HS-27A (cell line): ENCODE measurements around the gene ZCCHC18.
"Not testable (repeated sequence)": the region's sequence is repeated elsewhere in the genome, so short reads cannot be mapped to it uniquely, and the experiment has no call there.

Experiments
- DNase-seq: peaks from one replicate; pipeline ENCODE4 v3.0.0-alpha.2; 2012; ENCODE audit warnings: low read depth, missing footprints

Gene ZCCHC18

GRCh38 chrX:104112326-104112951, at the start of gene ZCCHC18:
Gene ZCCHC18, plus strand, starts transcription at chrX:104112523. Its CDS starts 1,589 bp downstream, at chrX:104114112.
- DNase-seq = peak; percentile 31

- not testable (repeated sequence) for DNase-seq
These were observed 49.7 kb upstream of the ZCCHC18 start for GRCh38 chrX:104062636-104063035.

GRCh38 chrX:104075778-104076445, 36.4 kb upstream of the ZCCHC18 start, which contains the start of gene TMSB15C:
Gene TMSB15C, minus strand, starts transcription at chrX:104076236.
- DNase-seq = not testable (repeated sequence)

GRCh38 chrX:104077854-104078253, 34.5 kb upstream of the ZCCHC18 start:
- DNase-seq = not testable (repeated sequence)

GRCh38 chrX:104084063-104084462, 28.3 kb upstream of the ZCCHC18 start:
- no peak for DNase-seq

GRCh38 chrX:104084534-104085277, 27.6 kb upstream of the ZCCHC18 start:
- DNase-seq = no peak

- no peak for DNase-seq
These were observed 26.8 kb upstream of the ZCCHC18 start for GRCh38 chrX:104085477-104085876.

GRCh38 chrX:104085919-104086318, 26.4 kb upstream of the ZCCHC18 start:
- no peak for DNase-seq

GRCh38 chrX:104098151-104098808, 14.0 kb upstream of the ZCCHC18 start:
- no peak for DNase-seq

GRCh38 chrX:104098919-104099318, 13.4 kb upstream of the ZCCHC18 start:
- DNase-seq = no peak

- no peak for DNase-seq
These were observed 7.6 kb upstream of the ZCCHC18 start for GRCh38 chrX:104104676-104105075.

GRCh38 chrX:104105330-104106262, 6.7 kb upstream of the ZCCHC18 start:
- no peak for DNase-seq

- DNase-seq = no peak
These were observed 3.4 kb upstream of the ZCCHC18 start for GRCh38 chrX:104108955-104109354.

- DNase-seq = not testable (repeated sequence)
These were observed 1.7 kb upstream of the ZCCHC18 start for GRCh38 chrX:104110491-104111240.

GRCh38 chrX:104113222-104113965, 1.1 kb downstream of the ZCCHC18 start:
- peak; percentile 31 for DNase-seq

- DNase-seq = no peak
These were observed 5.4 kb downstream of the ZCCHC18 start for GRCh38 chrX:104117759-104118158.

GRCh38 chrX:104118765-104119164, 6.4 kb downstream of the ZCCHC18 start:
- no peak for DNase-seq

- DNase-seq = no peak
These were observed 10.5 kb downstream of the ZCCHC18 start for GRCh38 chrX:104122829-104123228.

GRCh38 chrX:104126856-104127255, 14.5 kb downstream of the ZCCHC18 start:
- DNase-seq = no peak

GRCh38 chrX:104130808-104131207, 18.5 kb downstream of the ZCCHC18 start:
- DNase-seq = no peak
